Suprapubic skin (tissue), 4 donors: ENCODE measurements around the gene IPPK. TPM values are rescaled to one million over a fixed set of nuclear protein-coding genes. Genes with fewer than 3 reads are reported as not detected.

Experiments
- DNase-seq, 2 donors: peaks; one replicate each; pipeline ENCODE4 v3.0.0-alpha.2; 2019; ENCODE audit warnings: low spot score in 2 of 2
- H3K27ac ChIP-seq: fragments of 200-600 bp; sonication (generic); one replicate; pipeline ENCODE4 v1.5.1; 2019
- H3K27me3 ChIP-seq: fragments of 200-600 bp; sonication (generic); one replicate; pipeline ENCODE4 v1.5.1; 2019
- H3K36me3 ChIP-seq: fragments of 200-600 bp; sonication (generic); one replicate; pipeline ENCODE4 v1.5.1; 2019
- H3K4me1 ChIP-seq: fragments of 200-600 bp; sonication (generic); one replicate; pipeline ENCODE4 v1.5.1; 2019
- H3K4me3 ChIP-seq: fragments of 200-600 bp; sonication (generic); one replicate; pipeline ENCODE4 v1.5.1; 2019; ENCODE audit warnings: mild to moderate bottlenecking
- H3K9me3 ChIP-seq: fragments of 200-600 bp; sonication (generic); one replicate; pipeline ENCODE4 v1.5.1; 2019
- EP300 ChIP-seq: sonication (generic); formaldehyde crosslinking; IDR thresholded peaks from one replicate; pipeline ENCODE4 v1.6.1; 2017; ENCODE audit warnings: antibody characterized with exemption
- POLR2A ChIP-seq, 2 donors: fragments of 450-650 bp; IDR thresholded peaks; one replicate each; pipeline ENCODE4 v1.6.1; 2017; ENCODE audit warnings: antibody characterized with exemption in 2 of 2, mild to moderate bottlenecking in 2 of 2, moderate library complexity in 2 of 2
- POLR2AphosphoS5 ChIP-seq, 3 donors: sonication (generic); formaldehyde crosslinking; IDR thresholded peaks; one replicate each; pipeline ENCODE4 v1.6.1; 2017; ENCODE audit warnings: antibody characterized with exemption in 3 of 3
- WGBS: methylation state at CpG from one replicate; pipeline ENCODE4 v1.1.5; 2018; 5-methylcytosine and 5-hydroxymethylcytosine counted together
- total RNA-seq, 4 donors: library from RNA; depleted of rRNA; stranded (reverse); fragments of >200 nt; gene quantifications; one replicate each; pipeline ENCODE4 v1.1.0, GENCODE V29; 2016
- TF ChIP-seq, protein P1 (sequence below), 2 donors: fragments of 200-600 bp in 1 of 2; fragments of 450-650 bp in 1 of 2; sonication (generic) in 1 of 2; IDR thresholded peaks; one replicate each; pipeline ENCODE4 v1.5.1; 2016 to 2019; ENCODE audit warnings: antibody characterized with exemption in 2 of 2, mild to moderate bottlenecking in 1 of 2, moderate library complexity in 1 of 2

IPPK gene
- total RNA-seq, 4 donors from 2014 or later = 45.0 to 53.6 (median 50.0) TPM

DNA sequence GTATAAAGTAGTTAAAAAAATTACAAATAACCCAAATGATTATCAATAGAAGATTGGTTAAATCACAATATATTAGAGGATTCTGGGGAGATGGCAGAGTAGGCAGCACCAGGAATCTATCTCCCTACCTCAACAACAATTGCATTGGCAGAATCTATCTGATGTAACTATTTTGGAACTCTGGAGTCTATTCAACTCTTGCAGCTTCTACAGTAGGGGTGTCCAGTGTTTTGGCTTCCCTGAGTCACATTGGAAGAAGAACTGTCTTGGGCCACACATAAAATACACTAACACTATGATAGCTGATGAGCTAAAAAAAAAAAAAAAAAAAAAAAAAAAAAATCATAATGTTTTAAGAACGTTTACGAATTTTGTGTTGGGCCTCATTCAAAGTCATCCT is 104.9 kb downstream of the IPPK start:
- H3K4me3 ChIP-seq = no peak overlapping the region
- 63% methylated on average over 2 of the region's 2 CpGs for WGBS
- peaks cover 3% of the 10 kb centered on the region for H3K9me3 ChIP-seq
- H3K27ac ChIP-seq = no peak overlapping the region
- no peaks in the 10 kb centered on the region for H3K36me3 ChIP-seq
- no peaks in the 10 kb centered on the region for H3K27me3 ChIP-seq
- no peak for TF ChIP-seq POLR2AphosphoS5 (IDR thresholded peaks at IDR 0.05)
- no peak for TF ChIP-seq POLR2A (IDR thresholded peaks at IDR 0.05)
- TF ChIP-seq, protein P1, sequence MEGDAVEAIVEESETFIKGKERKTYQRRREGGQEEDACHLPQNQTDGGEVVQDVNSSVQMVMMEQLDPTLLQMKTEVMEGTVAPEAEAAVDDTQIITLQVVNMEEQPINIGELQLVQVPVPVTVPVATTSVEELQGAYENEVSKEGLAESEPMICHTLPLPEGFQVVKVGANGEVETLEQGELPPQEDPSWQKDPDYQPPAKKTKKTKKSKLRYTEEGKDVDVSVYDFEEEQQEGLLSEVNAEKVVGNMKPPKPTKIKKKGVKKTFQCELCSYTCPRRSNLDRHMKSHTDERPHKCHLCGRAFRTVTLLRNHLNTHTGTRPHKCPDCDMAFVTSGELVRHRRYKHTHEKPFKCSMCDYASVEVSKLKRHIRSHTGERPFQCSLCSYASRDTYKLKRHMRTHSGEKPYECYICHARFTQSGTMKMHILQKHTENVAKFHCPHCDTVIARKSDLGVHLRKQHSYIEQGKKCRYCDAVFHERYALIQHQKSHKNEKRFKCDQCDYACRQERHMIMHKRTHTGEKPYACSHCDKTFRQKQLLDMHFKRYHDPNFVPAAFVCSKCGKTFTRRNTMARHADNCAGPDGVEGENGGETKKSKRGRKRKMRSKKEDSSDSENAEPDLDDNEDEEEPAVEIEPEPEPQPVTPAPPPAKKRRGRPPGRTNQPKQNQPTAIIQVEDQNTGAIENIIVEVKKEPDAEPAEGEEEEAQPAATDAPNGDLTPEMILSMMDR (IDR thresholded peaks at IDR 0.05) = no peak
- no peak for TF ChIP-seq EP300
- no peak for DNase-seq
- peaks cover 24% of the 10 kb centered on the region for H3K4me1 ChIP-seq

DNA sequence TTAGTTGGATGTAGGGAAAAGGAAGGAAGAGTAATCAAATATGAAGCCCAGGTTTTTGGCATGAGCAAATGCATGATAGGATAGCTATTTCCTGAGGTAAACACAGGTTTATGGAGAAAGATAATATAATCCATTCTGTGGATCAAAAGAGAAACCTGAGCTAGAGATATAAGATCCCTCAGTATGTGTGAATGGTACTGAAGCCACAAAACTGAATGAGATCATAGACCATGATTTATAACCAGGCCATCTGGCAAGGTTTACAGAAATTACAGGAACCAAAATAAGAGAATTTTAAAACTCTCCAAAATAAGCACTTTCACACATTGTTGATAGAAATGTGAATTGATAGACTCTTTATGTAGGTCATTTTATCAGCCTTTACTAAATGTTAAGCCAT is 105.4 kb downstream of the IPPK start:
- no peak overlapping the region for H3K27ac ChIP-seq
- H3K36me3 ChIP-seq = no peaks in the 10 kb centered on the region
- TF ChIP-seq EP300 (no peak), POLR2AphosphoS5 (IDR thresholded peaks at IDR 0.05) (no peak), POLR2A (IDR thresholded peaks at IDR 0.05) (no peak)
- TF ChIP-seq, protein P1 (IDR thresholded peaks at IDR 0.05) = no peak
- H3K27me3 ChIP-seq = no peaks in the 10 kb centered on the region
- H3K9me3 ChIP-seq = peaks cover 3% of the 10 kb centered on the region
- no peak for DNase-seq
- H3K4me1 ChIP-seq = peaks cover 24% of the 10 kb centered on the region
- H3K4me3 ChIP-seq = no peak overlapping the region

Other genes starting within 250 kb of the IPPK start
- 1 to 10 TPM; 2.5 to 5.2 (median 2.7) TPM for gene OMD, start 245.7 kb downstream of the IPPK start, total RNA-seq
- gene ASPN, start 187.6 kb downstream of the IPPK start, total RNA-seq = 10 to 100 TPM in 1 of 4 donors, 1 to 10 TPM in 3; 2.8 to 13.3 (median 5.3) TPM
- 1 to 10 TPM; 3.1 to 6.1 (median 4.3) TPM for gene ECM2, start 134.1 kb downstream of the IPPK start, total RNA-seq
- 100 to 1,000 TPM; 135 to 201 (median 153) TPM for gene BICD2, start 94.7 kb upstream of the IPPK start, total RNA-seq
- gene ZNF484, start 207.9 kb upstream of the IPPK start, total RNA-seq = 10 to 100 TPM in 1 of 4 donors, 1 to 10 TPM in 3; 5.3 to 10.3 (median 6.1) TPM